Measurements from ENCODE around the gene TPR.

The TPR gene

GRCh38 chr1:186391841-186392240 is 16.8 kb upstream of the TPR start:
- H3K27ac ChIP-seq (ENCODE audit: low read depth, low read length), result no peak overlapping the region
- H3K36me3 ChIP-seq (ENCODE audit: control insufficient read depth, low read length), result peaks cover 69% of the 10 kb centered on the region
- H3K4me1 ChIP-seq (ENCODE audit: control insufficient read depth, low read length), result no peaks in the 10 kb centered on the region
- no peaks in the 10 kb centered on the region for H4K20me1 ChIP-seq (ENCODE audit: control insufficient read depth, insufficient read depth, low read depth, low read length)
- no peak overlapping the region for H3K4me2 ChIP-seq (ENCODE audit: low read length)
- no peaks in the 10 kb centered on the region for H3K9me2 ChIP-seq (replicated peaks; ENCODE audit: control insufficient read depth, low read length)
- H3K9me3 ChIP-seq (ENCODE audit: control insufficient read depth, insufficient read depth, low read length), result no peaks in the 10 kb centered on the region
- H3F3A ChIP-seq (ENCODE audit: control insufficient read depth, insufficient read depth), result peaks cover 3% of the 10 kb centered on the region; the same call in 1 of the 2 replicates
- H3K4me3 ChIP-seq (ENCODE audit: low read length), result no peak overlapping the region
- TF ChIP-seq EZH2phosphoT487 (IDR thresholded peaks at IDR 0.05; ENCODE audit: borderline replicate concordance, low read length), result no peak
- no peak for TF ChIP-seq CTCF (IDR thresholded peaks at IDR 0.05; ENCODE audit: low read depth, low read length, poor library complexity, severe bottlenecking)
- H3K27me3 ChIP-seq (ENCODE audit: control insufficient read depth, low read length), result no peaks in the 10 kb centered on the region
- no peaks in the 10 kb centered on the region for H3K79me2 ChIP-seq (ENCODE audit: control insufficient read depth, low read length)

- no peak overlapping the region for H3K4me3 ChIP-seq (ENCODE audit: low read length)
- H3K9me3 ChIP-seq (ENCODE audit: control insufficient read depth, insufficient read depth, low read length), result no peaks in the 10 kb centered on the region
- H3K4me2 ChIP-seq (ENCODE audit: low read length), result no peak overlapping the region
- no peak for TF ChIP-seq EZH2phosphoT487 (IDR thresholded peaks at IDR 0.05; ENCODE audit: borderline replicate concordance, low read length)
- TF ChIP-seq CTCF (IDR thresholded peaks at IDR 0.05; ENCODE audit: low read depth, low read length, poor library complexity, severe bottlenecking), result no peak
- no peaks in the 10 kb centered on the region for H4K20me1 ChIP-seq (ENCODE audit: control insufficient read depth, insufficient read depth, low read depth, low read length)
- H3K27ac ChIP-seq (ENCODE audit: low read depth, low read length), result no peak overlapping the region
- H3F3A ChIP-seq (ENCODE audit: control insufficient read depth, insufficient read depth), result peaks cover 3% of the 10 kb centered on the region; the same call in 1 of the 2 replicates
- no peaks in the 10 kb centered on the region for H3K27me3 ChIP-seq (ENCODE audit: control insufficient read depth, low read length)
- H3K9me2 ChIP-seq (replicated peaks; ENCODE audit: control insufficient read depth, low read length), result no peaks in the 10 kb centered on the region
- no peaks in the 10 kb centered on the region for H3K79me2 ChIP-seq (ENCODE audit: control insufficient read depth, low read length)
- H3K4me1 ChIP-seq (ENCODE audit: control insufficient read depth, low read length), result no peaks in the 10 kb centered on the region
- H3K36me3 ChIP-seq (ENCODE audit: control insufficient read depth, low read length), result peaks cover 69% of the 10 kb centered on the region
Observed at GRCh38 chr1:186390925-186391324, 15.9 kb upstream of the TPR start.

- no peak overlapping the region for H3K27ac ChIP-seq (ENCODE audit: low read depth, low read length)
- no peaks in the 10 kb centered on the region; the same call in 1 of the 2 replicates for H3K79me2 ChIP-seq (ENCODE audit: control insufficient read depth, low read length)
- H3K9me2 ChIP-seq (replicated peaks; ENCODE audit: control insufficient read depth, low read length), result no peaks in the 10 kb centered on the region
- peaks cover 73% of the 10 kb centered on the region for H3K36me3 ChIP-seq (ENCODE audit: control insufficient read depth, low read length)
- H3K9me3 ChIP-seq (ENCODE audit: control insufficient read depth, insufficient read depth, low read length), result no peaks in the 10 kb centered on the region
- peaks cover 5% of the 10 kb centered on the region; the same call in 1 of the 2 replicates for H3F3A ChIP-seq (ENCODE audit: control insufficient read depth, insufficient read depth)
- no peak for TF ChIP-seq EZH2phosphoT487 (IDR thresholded peaks at IDR 0.05; ENCODE audit: borderline replicate concordance, low read length)
- no peak for TF ChIP-seq CTCF (IDR thresholded peaks at IDR 0.05; ENCODE audit: low read depth, low read length, poor library complexity, severe bottlenecking)
- H3K4me1 ChIP-seq (ENCODE audit: control insufficient read depth, low read length), result no peaks in the 10 kb centered on the region
- no peaks in the 10 kb centered on the region for H4K20me1 ChIP-seq (ENCODE audit: control insufficient read depth, insufficient read depth, low read depth, low read length)
- no peak overlapping the region for H3K4me3 ChIP-seq (ENCODE audit: low read length)
- H3K27me3 ChIP-seq (ENCODE audit: control insufficient read depth, low read length), result no peaks in the 10 kb centered on the region
- H3K4me2 ChIP-seq (ENCODE audit: low read length), result no peak overlapping the region
Observed at GRCh38 chr1:186386725-186387383, 11.8 kb upstream of the TPR start.

Measured in DOHH2 (cell line).